Gastroesophageal sphincter (tissue), 3 donors: Measurements from ENCODE around the gene ANO7.
"Not testable (repeated sequence)": the region's sequence is repeated elsewhere in the genome, so short reads cannot be mapped to it uniquely, and the experiment has no call there.

ENCODE experiments used
- CTCF ChIP-seq, 4 experiments: fragments of 200-600 bp in 2 of 4; fragments of 450-650 bp in 2 of 4; sonication (generic) in 1 of 4; IDR thresholded peaks; one replicate each; pipeline ENCODE4 v1.5.1; 2017 to 2019; ENCODE audit warnings: antibody characterized with exemption in 4 of 4, mild to moderate bottlenecking in 2 of 4, moderate library complexity in 2 of 4
- POLR2A ChIP-seq, 2 donors: fragments of 450-650 bp; IDR thresholded peaks; one replicate each; pipeline ENCODE4 v1.6.1; 2017; ENCODE audit warnings: antibody characterized with exemption in 2 of 2, mild to moderate bottlenecking in 2 of 2, moderate library complexity in 1 of 2

DNA sequence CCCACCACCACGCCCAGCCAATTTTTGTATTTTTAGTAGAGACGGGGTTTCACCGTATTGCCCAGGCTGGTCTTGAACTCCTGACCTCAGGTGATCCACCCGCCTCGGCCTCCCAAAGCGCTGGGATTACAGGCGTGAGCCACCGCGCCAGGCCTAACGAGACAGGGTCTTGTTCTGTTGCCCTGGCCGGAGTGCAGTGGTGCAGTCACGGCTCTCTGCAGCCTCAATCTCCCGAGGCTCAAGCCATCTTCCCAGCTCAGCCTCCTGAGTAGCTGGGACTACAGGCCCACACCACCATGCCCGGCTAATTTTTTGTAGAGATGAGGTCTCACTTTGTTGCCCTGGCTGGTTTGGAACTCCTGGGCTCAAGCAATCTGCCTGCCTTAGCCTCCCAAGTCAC lies 8.8 kb downstream of the ANO7 start:
- TF ChIP-seq CTCF, POLR2A (IDR thresholded peaks at IDR 0.05): not testable (repeated sequence)
